Subcutaneous adipose tissue (tissue), 4 donors: ENCODE data around the gene NKPD1. TPM values are rescaled to one million over a fixed set of nuclear protein-coding genes. Genes with fewer than 3 reads are reported as not detected.

Experiments used
- CTCF ChIP-seq: fragments of 450-650 bp; IDR thresholded peaks from one replicate; pipeline ENCODE4 v1.5.1; 2016; ENCODE audit warnings: low read depth, mild to moderate bottlenecking, control low read depth, antibody characterized with exemption, moderate library complexity
- total RNA-seq, 4 donors: library from RNA; depleted of rRNA; stranded (reverse); fragments of >200 nt; gene quantifications; one replicate each; pipeline ENCODE4 v1.1.0, GENCODE V29; 2016

The NKPD1 gene
- total RNA-seq, 4 donors from 2014 or later: 0.17 TPM; not detected in 3

DNA sequence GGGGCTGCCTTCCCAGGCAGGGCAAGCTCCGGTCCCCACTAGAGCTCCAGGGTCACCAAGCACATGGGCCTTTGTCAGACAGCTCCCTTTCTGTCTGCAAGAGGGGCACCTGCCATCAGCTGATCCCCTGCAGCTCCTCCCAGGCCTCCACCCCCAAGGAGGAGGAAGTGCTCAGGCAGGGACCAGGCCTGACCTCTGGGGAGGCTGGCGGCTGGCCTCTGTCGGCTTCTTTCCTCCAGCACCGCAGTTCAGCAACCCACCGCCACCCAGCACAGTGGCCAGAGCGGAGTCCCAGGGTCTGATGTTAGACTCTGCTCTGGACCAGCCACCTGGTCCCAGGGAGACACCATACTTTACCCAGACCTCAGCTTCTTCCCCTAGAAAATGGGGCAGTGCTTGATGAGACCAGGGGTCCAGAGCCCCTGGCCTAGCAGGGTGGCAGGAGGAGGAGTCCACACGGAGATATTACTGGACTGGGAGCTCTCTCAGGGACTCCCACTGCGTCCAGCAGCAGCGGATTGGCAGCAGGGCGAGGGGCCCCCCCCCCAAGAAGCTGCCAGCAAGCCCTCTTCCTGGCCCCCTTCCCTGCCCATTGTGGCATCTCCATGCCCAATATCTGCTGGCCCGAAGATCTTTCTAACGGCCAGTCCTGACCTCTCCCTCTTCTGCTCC lies 24.1 kb downstream of the NKPD1 start:
- no peak for TF ChIP-seq CTCF

DNA sequence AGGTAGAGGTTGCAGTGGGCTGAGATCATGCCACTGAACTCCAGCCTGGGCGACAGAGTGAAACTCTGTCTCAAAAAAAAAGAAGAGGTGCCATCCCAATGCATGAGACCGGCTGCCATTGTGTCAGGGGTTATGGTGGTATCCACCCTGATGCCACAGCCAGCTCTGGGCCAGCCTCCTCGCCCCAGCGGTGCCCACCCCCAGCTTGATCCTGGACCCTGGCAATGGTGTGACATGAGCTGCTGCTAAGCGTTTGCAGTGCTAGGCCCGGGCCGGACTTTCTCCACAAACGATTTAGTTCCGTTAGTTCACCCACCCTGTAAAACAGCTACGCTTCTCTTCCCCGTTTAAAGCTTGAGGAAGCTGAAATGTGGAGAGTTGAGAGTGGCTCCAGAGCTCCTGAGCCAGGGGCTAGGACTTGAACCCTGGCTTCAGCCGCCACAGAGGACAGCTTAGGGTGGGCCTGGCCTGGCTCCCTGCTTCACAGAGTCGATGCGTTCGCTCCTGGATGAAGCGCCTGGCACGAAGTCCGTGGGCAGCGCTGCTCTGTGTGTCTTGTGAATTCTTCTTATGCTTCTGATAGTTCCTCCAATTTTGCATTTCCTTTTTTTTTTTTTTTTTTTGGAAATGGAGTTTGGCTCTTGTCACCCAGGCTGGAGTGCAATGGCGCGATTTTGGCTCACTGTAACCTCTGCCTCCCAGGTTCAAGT lies 25.5 kb downstream of the NKPD1 start:
- no peak for TF ChIP-seq CTCF

DNA sequence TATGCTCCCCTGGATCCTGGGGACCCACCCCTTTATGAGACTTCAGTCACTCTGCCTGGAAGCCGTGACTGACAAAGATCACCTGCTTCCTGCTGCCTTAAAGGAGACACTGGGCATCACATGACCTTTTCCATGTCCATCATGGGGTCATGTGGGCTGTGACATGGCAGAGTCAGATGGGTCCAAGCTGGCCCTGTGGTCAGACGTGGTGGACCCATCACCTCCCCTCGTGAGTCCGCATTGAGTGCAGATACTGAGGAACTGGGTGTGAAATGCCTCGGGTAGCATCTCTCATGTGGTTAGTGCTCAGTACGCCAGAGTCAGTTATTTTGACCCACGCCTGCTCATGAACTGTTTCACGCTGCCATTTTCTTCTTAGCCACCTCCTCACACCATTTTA lies 27.1 kb downstream of the NKPD1 start:
- no peak for TF ChIP-seq CTCF

DNA sequence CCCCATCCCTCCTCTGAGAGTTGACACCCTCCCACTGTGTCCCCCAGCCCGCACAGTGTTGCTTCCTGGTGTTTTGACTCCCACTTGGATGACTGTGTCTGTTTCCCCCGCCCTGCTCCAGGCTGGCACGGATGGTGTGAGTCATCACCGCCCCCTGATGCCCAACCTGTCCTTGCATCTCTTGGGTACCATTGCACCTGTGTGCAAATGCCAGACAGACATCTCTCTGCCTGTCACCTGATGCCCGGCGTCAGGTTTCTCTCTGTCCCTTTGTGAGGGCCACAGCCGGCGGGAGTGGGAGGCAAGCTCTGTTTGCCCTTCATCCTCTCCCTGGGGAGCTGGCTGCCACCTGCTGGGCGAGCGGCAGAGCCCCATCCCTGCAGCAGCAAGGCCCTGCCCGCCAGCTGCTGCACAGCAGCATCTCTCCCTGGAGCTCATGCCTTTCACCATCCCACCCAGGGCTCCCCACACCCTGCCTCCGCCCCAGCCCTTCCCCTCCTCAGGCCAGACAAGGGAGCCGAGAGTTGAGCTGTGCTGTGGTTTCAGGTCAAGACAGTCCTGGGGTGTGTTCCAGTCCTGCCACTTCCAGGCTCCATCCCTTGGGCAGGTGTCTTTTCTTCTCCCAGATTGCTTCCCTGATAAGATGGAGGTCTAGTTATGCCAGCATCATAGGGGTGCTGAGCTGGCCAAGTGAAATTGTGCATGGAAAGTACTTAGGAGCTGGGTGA lies 29.7 kb downstream of the NKPD1 start:
- no peak for TF ChIP-seq CTCF

- no peak for TF ChIP-seq CTCF
Measured at GRCh38 chr19:45130236-45130635, 30.5 kb downstream of the NKPD1 start.

- TF ChIP-seq CTCF: no peak
Measured at GRCh38 chr19:45128806-45129205, 32.0 kb downstream of the NKPD1 start.

DNA sequence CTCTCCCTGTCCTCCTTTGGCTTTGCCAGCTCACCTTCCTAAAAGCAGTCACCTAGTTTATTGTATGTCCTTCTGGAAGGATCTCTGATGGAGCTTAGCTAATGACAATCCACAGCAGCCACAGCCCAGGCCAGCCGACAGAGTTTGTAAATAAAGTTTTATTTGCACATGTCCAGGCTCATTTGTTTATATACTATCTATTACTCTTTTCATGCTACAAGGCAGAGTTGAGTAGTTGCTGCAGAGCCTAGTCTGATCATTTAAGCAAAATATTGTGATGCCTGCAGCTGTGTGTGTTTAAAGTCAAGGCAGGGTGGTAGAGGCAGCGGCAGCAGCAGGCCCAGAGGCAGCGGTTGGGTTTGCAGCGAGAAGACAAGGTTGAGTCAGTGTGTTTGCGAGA lies 32.6 kb downstream of the NKPD1 start:
- TF ChIP-seq CTCF: no peak
